ENCODE data around the gene HEATR1. TPM values are rescaled to one million over a fixed set of nuclear protein-coding genes. Genes with fewer than 3 reads are reported as not detected.

Gene HEATR1
- total and polyA plus RNA-seq, 2 donors, result 7.1 to 17.7 TPM

DNA sequence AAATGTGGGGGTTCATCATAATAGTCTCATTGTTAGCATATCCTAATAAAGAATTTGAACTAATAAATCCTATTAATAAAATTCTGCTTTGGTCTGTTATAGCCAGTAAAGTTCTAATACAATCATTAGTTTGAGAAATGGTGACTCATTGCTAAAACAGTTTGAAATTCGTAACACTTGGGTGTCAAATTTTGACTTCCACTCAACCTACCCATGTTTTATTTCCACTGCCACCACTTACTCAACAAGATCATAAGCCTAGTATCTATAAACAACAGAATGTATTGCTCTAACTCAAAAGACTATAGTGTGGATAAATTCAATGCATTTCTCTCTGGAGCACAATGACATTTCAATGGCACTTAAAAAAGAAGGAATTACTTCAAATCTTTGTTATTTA, 51.4 kb downstream of the HEATR1 start:
- H3K4me1 ChIP-seq (ENCODE audit: control insufficient read depth in 2 of 2, insufficient read depth in 2 of 2, low read length in 2 of 2), result no peaks in the 10 kb centered on the region
- no peak overlapping the region for H3K27ac ChIP-seq (ENCODE audit: low read depth in 1 of 2, low read length in 1 of 2)
- no peaks in the 10 kb centered on the region for H3K9me3 ChIP-seq (ENCODE audit: control insufficient read depth in 2 of 2, insufficient read depth in 1 of 2, low read length in 1 of 2)
- no peaks in the 10 kb centered on the region for H3K27me3 ChIP-seq (ENCODE audit: control insufficient read depth in 2 of 2, insufficient read depth in 1 of 2, low read length in 1 of 2)
- no peak for DNase-seq (ENCODE audit: low read depth in 6 of 9, low spot score in 9 of 9)
- WGBS, result 38% methylated on average over 1 of the region's 1 CpG
- H3K4me3 ChIP-seq (ENCODE audit: low read length in 2 of 2), result no peak overlapping the region
- H3K36me3 ChIP-seq (ENCODE audit: control insufficient read depth in 2 of 2, insufficient read depth in 2 of 2, low read length in 1 of 2), result peaks cover 55 to 92% of the 10 kb centered on the region in 2 donors

DNA sequence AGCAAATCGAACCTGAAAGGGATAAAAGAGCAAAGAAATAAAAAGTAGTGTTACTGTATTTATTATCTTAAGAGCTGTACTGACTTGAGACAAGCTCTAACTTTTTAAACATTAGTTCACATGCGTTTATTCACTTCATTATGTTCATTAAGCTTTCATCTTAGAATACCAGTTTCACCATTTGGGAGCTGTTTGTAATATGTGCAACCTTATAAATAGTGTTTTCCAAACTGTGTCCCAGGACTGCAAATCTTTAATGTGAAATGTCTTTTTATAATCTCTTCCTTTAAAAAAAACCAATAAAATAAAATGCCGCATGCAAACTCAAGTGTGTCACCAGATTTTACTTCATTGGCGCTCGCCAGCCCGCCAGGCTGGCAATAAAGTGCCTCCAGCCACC, 52.2 kb downstream of the HEATR1 start:
- WGBS, result 80% methylated on average over 6 of the region's 6 CpGs
- H3K9me3 ChIP-seq (ENCODE audit: control insufficient read depth in 2 of 2, insufficient read depth in 1 of 2, low read length in 1 of 2), result no peaks in the 10 kb centered on the region
- no peaks in the 10 kb centered on the region for H3K27me3 ChIP-seq (ENCODE audit: control insufficient read depth in 2 of 2, insufficient read depth in 1 of 2, low read length in 1 of 2)
- DNase-seq (ENCODE audit: low read depth in 6 of 9, low spot score in 9 of 9), result no peak
- no peaks in the 10 kb centered on the region for H3K4me1 ChIP-seq (ENCODE audit: control insufficient read depth in 2 of 2, insufficient read depth in 2 of 2, low read length in 2 of 2)
- peaks cover 55 to 92% of the 10 kb centered on the region in 2 donors for H3K36me3 ChIP-seq (ENCODE audit: control insufficient read depth in 2 of 2, insufficient read depth in 2 of 2, low read length in 1 of 2)
- no peak overlapping the region for H3K27ac ChIP-seq (ENCODE audit: low read depth in 1 of 2, low read length in 1 of 2)
- no peak overlapping the region for H3K4me3 ChIP-seq (ENCODE audit: low read length in 2 of 2)

GRCh38 chr1:236550961-236551851, 53.1 kb downstream of the HEATR1 start:
- DNase-seq (ENCODE audit: low read depth in 6 of 9, low spot score in 9 of 9), result no peak
- 86% methylated on average over 13 of the region's 13 CpGs for WGBS
- H3K36me3 ChIP-seq (ENCODE audit: control insufficient read depth in 2 of 2, insufficient read depth in 2 of 2, low read length in 1 of 2), result peaks cover 51 to 92% of the 10 kb centered on the region in 2 donors
- no peak overlapping the region for H3K4me3 ChIP-seq (ENCODE audit: low read length in 2 of 2)
- no peaks in the 10 kb centered on the region for H3K9me3 ChIP-seq (ENCODE audit: control insufficient read depth in 2 of 2, insufficient read depth in 1 of 2, low read length in 1 of 2)
- H3K27ac ChIP-seq (ENCODE audit: low read depth in 1 of 2, low read length in 1 of 2), result no peak overlapping the region
- H3K4me1 ChIP-seq (ENCODE audit: control insufficient read depth in 2 of 2, insufficient read depth in 2 of 2, low read length in 2 of 2), result no peaks in the 10 kb centered on the region
- H3K27me3 ChIP-seq (ENCODE audit: control insufficient read depth in 2 of 2, insufficient read depth in 1 of 2, low read length in 1 of 2), result no peaks in the 10 kb centered on the region

GRCh38 chr1:236548452-236548851, 55.9 kb downstream of the HEATR1 start:
- H3K4me1 ChIP-seq (ENCODE audit: control insufficient read depth in 2 of 2, insufficient read depth in 2 of 2, low read length in 2 of 2), result no peaks in the 10 kb centered on the region
- no peak overlapping the region for H3K4me3 ChIP-seq (ENCODE audit: low read length in 2 of 2)
- no peaks in the 10 kb centered on the region for H3K9me3 ChIP-seq (ENCODE audit: control insufficient read depth in 2 of 2, insufficient read depth in 1 of 2, low read length in 1 of 2)
- H3K36me3 ChIP-seq (ENCODE audit: control insufficient read depth in 2 of 2, insufficient read depth in 2 of 2, low read length in 1 of 2), result peaks cover 62 to 96% of the 10 kb centered on the region in 2 donors
- 91% methylated on average over 6 of the region's 6 CpGs for WGBS
- DNase-seq (ENCODE audit: low read depth in 6 of 9, low spot score in 9 of 9), result no peak
- H3K27ac ChIP-seq (ENCODE audit: low read depth in 1 of 2, low read length in 1 of 2), result no peak overlapping the region
- H3K27me3 ChIP-seq (ENCODE audit: control insufficient read depth in 2 of 2, insufficient read depth in 1 of 2, low read length in 1 of 2), result no peaks in the 10 kb centered on the region

DNA sequence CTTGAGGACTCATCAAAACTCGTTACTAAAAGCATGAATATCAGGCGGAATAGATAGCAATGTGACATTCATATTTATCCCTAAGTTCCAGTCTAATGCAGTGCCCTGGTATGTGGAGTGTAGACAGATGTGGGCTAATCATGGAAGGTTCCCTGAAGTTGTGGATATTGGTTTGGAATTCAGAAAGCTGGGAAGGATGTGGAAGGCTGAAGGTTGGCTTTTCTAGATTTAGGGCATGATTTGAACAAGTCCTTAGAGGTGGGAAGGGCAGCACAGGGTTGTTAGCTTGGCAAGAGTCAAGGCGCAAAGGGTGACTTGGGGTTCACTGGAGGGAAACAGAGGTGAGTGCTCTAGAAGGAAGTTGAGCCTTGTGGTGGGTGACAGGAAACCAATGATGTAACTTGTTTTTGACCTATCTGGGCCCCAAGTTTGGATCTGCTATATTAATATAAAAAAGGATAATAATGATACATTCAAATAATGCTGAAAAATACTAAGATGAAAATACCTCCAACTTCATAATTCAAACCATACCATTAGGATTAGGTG, 58.6 kb downstream of the HEATR1 start:
- 83% methylated on average over 3 of the region's 3 CpGs for WGBS
- Histone ChIP-seq H3K27ac (ENCODE audit: low read depth in 1 of 2, low read length in 1 of 2) (no peak overlapping the region), H3K4me1 (ENCODE audit: control insufficient read depth in 2 of 2, insufficient read depth in 2 of 2, low read length in 2 of 2) (no peaks in the 10 kb centered on the region)

DNA sequence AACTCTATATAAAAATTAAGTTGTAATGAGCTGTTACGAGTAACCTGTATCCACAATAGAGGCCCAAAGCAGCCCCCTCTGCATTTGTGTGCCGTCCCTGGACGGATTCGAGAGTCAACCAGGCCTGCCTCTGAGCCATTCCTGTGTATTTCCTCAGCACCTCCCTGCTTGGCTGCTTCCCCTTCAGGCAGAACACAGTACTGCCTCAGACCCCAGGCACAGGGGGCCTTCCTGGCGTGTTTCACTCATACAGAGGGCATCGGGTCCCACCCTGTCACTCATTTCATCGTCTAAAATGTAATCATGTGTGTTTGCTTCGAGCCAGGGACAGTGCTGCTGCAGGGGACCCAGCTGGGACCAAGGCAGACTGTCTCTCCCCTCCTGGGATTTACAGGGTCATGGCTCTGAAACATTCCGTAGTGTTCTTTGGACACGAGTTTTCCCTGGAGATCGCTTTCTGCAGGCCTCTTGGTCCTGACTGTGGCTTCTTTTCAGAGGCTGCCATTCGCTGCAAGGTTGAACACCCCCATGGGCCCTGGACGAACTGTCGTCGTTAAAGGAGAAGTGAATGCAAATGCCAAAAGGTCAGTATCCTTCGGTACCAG, 61.1 kb downstream of the HEATR1 start:
- H3K4me3 ChIP-seq (ENCODE audit: low read length in 2 of 2), result no peak overlapping the region
- H3K36me3 ChIP-seq (ENCODE audit: control insufficient read depth in 2 of 2, insufficient read depth in 2 of 2, low read length in 1 of 2), result peaks cover 87 to 97% of the 10 kb centered on the region in 2 donors
- H3K4me1 ChIP-seq (ENCODE audit: control insufficient read depth in 2 of 2, insufficient read depth in 2 of 2, low read length in 2 of 2), result no peaks in the 10 kb centered on the region
- WGBS, result 91% methylated on average over 16 of the region's 16 CpGs
- DNase-seq (ENCODE audit: low read depth in 6 of 9, low spot score in 9 of 9), result no peak
- H3K27me3 ChIP-seq (ENCODE audit: control insufficient read depth in 2 of 2, insufficient read depth in 1 of 2, low read length in 1 of 2), result no peaks in the 10 kb centered on the region
- no peaks in the 10 kb centered on the region for H3K9me3 ChIP-seq (ENCODE audit: control insufficient read depth in 2 of 2, insufficient read depth in 1 of 2, low read length in 1 of 2)
- H3K27ac ChIP-seq (ENCODE audit: low read depth in 1 of 2, low read length in 1 of 2), result no peak overlapping the region

More for the DNA sequence above, 58.6 kb downstream of the HEATR1 start:
- Histone ChIP-seq H3K36me3 (ENCODE audit: control insufficient read depth in 2 of 2, insufficient read depth in 2 of 2, low read length in 1 of 2) (peaks cover 79 to 96% of the 10 kb centered on the region in 2 donors), H3K9me3 (ENCODE audit: control insufficient read depth in 2 of 2, insufficient read depth in 1 of 2, low read length in 1 of 2) (no peaks in the 10 kb centered on the region), H3K4me3 (ENCODE audit: low read length in 2 of 2) (no peak overlapping the region), H3K27me3 (ENCODE audit: control insufficient read depth in 2 of 2, insufficient read depth in 1 of 2, low read length in 1 of 2) (no peaks in the 10 kb centered on the region)
- no peak for DNase-seq (ENCODE audit: low read depth in 6 of 9, low spot score in 9 of 9)

- H3K36me3 ChIP-seq (ENCODE audit: control insufficient read depth in 2 of 2, insufficient read depth in 2 of 2, low read length in 1 of 2), result peaks cover 74 to 92% of the 10 kb centered on the region in 2 donors
- WGBS, result 98% methylated on average over 4 of the region's 4 CpGs
Observed at GRCh38 chr1:236541710-236542109, 62.6 kb downstream of the HEATR1 start.

GRCh38 chr1:236540813-236541465, 63.4 kb downstream of the HEATR1 start:
- WGBS, result 96% methylated on average over 4 of the region's 4 CpGs
- H3K27me3 ChIP-seq (ENCODE audit: control insufficient read depth in 2 of 2, insufficient read depth in 1 of 2, low read length in 1 of 2), result no peaks in the 10 kb centered on the region
- H3K4me1 ChIP-seq (ENCODE audit: control insufficient read depth in 2 of 2, insufficient read depth in 2 of 2, low read length in 2 of 2), result no peaks in the 10 kb centered on the region
- no peak for DNase-seq (ENCODE audit: low read depth in 6 of 9, low spot score in 9 of 9)
- peaks cover 78 to 88% of the 10 kb centered on the region in 2 donors for H3K36me3 ChIP-seq (ENCODE audit: control insufficient read depth in 2 of 2, insufficient read depth in 2 of 2, low read length in 1 of 2)
- no peak overlapping the region for H3K4me3 ChIP-seq (ENCODE audit: low read length in 2 of 2)
- no peak overlapping the region for H3K27ac ChIP-seq (ENCODE audit: low read depth in 1 of 2, low read length in 1 of 2)
- H3K9me3 ChIP-seq (ENCODE audit: control insufficient read depth in 2 of 2, insufficient read depth in 1 of 2, low read length in 1 of 2), result no peaks in the 10 kb centered on the region

More at GRCh38 chr1:236541710-236542109, 62.6 kb downstream of the HEATR1 start:
- no peaks in the 10 kb centered on the region for H3K4me1 ChIP-seq (ENCODE audit: control insufficient read depth in 2 of 2, insufficient read depth in 2 of 2, low read length in 2 of 2)
- H3K9me3 ChIP-seq (ENCODE audit: control insufficient read depth in 2 of 2, insufficient read depth in 1 of 2, low read length in 1 of 2), result no peaks in the 10 kb centered on the region
- DNase-seq (ENCODE audit: low read depth in 6 of 9, low spot score in 9 of 9), result no peak
- H3K27me3 ChIP-seq (ENCODE audit: control insufficient read depth in 2 of 2, insufficient read depth in 1 of 2, low read length in 1 of 2), result no peaks in the 10 kb centered on the region
- H3K4me3 ChIP-seq (ENCODE audit: low read length in 2 of 2), result no peak overlapping the region
- H3K27ac ChIP-seq (ENCODE audit: low read depth in 1 of 2, low read length in 1 of 2), result no peak overlapping the region

DNA sequence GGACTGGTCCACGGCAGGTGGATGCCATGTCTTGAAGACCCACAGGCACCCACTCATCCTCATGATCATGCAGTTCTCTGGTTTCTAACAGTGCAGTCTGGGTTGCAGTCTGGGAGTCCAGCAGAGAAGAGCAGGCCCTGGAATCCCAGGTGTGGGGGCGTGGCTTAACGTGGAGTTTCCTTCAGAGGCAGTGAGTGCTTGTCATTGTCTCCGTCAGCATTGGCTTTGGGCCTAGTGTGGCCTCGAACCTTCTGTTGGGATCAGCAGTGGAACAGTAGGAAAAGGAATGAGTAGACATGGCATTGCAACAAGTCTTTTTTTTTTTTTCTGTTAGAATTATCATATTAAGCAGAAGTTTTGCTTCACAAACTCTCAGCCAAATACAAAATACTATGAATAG, 67.8 kb downstream of the HEATR1 start:
- Histone ChIP-seq H3K27me3 (ENCODE audit: control insufficient read depth in 2 of 2, insufficient read depth in 1 of 2, low read length in 1 of 2) (no peaks in the 10 kb centered on the region), H3K27ac (ENCODE audit: low read depth in 1 of 2, low read length in 1 of 2) (no peak overlapping the region), H3K4me1 (ENCODE audit: control insufficient read depth in 2 of 2, insufficient read depth in 2 of 2, low read length in 2 of 2) (no peaks in the 10 kb centered on the region), H3K4me3 (ENCODE audit: low read length in 2 of 2) (no peak overlapping the region), H3K36me3 (ENCODE audit: control insufficient read depth in 2 of 2, insufficient read depth in 2 of 2, low read length in 1 of 2) (peaks cover 50 to 68% of the 10 kb centered on the region in 2 donors), H3K9me3 (ENCODE audit: control insufficient read depth in 2 of 2, insufficient read depth in 1 of 2, low read length in 1 of 2) (no peaks in the 10 kb centered on the region)
- DNase-seq (ENCODE audit: low read depth in 6 of 9, low spot score in 9 of 9), result no peak
- 95% methylated on average over 5 of the region's 5 CpGs for WGBS
